22Rv1 (cell line): ENCODE results near the gene CSH1.

Experiments used
- ZFX ChIP-seq: fragments of 450-650 bp; IDR thresholded peaks from 2 replicates; pipeline ENCODE4 v1.6.1; 2017; ENCODE audit warnings: antibody characterized with exemption, borderline replicate concordance
- TF ChIP-seq, protein P1 (sequence below): fragments of 450-650 bp; IDR thresholded peaks from 2 replicates; pipeline ENCODE4 v1.5.1; 2017; ENCODE audit warnings: mild to moderate bottlenecking

GRCh38 chr17:63881935-63882601, 14.3 kb downstream of the CSH1 start, which contains the start of gene GH2:
- TF ChIP-seq, protein P1, sequence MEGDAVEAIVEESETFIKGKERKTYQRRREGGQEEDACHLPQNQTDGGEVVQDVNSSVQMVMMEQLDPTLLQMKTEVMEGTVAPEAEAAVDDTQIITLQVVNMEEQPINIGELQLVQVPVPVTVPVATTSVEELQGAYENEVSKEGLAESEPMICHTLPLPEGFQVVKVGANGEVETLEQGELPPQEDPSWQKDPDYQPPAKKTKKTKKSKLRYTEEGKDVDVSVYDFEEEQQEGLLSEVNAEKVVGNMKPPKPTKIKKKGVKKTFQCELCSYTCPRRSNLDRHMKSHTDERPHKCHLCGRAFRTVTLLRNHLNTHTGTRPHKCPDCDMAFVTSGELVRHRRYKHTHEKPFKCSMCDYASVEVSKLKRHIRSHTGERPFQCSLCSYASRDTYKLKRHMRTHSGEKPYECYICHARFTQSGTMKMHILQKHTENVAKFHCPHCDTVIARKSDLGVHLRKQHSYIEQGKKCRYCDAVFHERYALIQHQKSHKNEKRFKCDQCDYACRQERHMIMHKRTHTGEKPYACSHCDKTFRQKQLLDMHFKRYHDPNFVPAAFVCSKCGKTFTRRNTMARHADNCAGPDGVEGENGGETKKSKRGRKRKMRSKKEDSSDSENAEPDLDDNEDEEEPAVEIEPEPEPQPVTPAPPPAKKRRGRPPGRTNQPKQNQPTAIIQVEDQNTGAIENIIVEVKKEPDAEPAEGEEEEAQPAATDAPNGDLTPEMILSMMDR = peak; percentile 62
- no peak for TF ChIP-seq ZFX
